ENCODE data around the gene TNFAIP8L3.

GRCh38 chr15:51065781-51066180 lies 28.9 kb downstream of the TNFAIP8L3 start:
- TF ChIP-seq EZH2 (IDR thresholded peaks at IDR 0.05; ENCODE audit: borderline replicate concordance, low read depth, low read length, severe bottlenecking) (no peak), CTCF (IDR thresholded peaks at IDR 0.05; ENCODE audit: borderline replicate concordance, extremely low read depth, low read length, poor library complexity, severe bottlenecking) (no peak)
